NCI-H460 (cell line): Measurements from ENCODE around the gene DPP10. TPM values are rescaled to one million over a fixed set of nuclear protein-coding genes. Genes with fewer than 3 reads are reported as not detected.

ENCODE experiments used
- DNase-seq: peaks from one replicate; pipeline ENCODE4 v3.0.0-alpha.2; 2016; ENCODE audit warnings: low read depth; ENCODE audit errors: extremely low read depth
- total RNA-seq: library from RNA; depleted of rRNA; stranded (reverse); fragments of >200 nt; shearing (Covaris generic); gene quantifications from 2 replicates; pipeline ENCODE4 v1.2.3, GENCODE V29; 2014

Gene DPP10
- total RNA-seq, 1 experiment from 2014 or later: 53.0 TPM

DNA sequence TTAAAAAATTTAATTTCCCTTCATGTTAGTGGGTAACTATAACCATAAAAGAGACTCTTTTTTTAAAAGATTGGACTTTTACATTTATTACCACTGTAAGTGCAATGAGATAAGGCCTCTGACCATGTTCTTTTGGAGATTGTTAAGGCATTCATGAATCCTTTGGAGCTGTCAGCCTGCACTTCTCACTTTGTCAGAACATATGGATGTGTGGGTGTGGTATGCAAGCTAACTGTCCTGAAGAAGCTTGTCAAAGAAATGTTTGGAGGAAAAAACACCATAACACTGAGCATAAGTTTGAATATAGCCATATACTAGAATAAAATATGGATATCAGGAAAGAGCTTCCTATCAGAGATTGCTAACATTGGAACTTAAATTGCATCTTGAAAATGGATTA lies 754.1 kb downstream of the DPP10 start:
- no peak for DNase-seq

DNA sequence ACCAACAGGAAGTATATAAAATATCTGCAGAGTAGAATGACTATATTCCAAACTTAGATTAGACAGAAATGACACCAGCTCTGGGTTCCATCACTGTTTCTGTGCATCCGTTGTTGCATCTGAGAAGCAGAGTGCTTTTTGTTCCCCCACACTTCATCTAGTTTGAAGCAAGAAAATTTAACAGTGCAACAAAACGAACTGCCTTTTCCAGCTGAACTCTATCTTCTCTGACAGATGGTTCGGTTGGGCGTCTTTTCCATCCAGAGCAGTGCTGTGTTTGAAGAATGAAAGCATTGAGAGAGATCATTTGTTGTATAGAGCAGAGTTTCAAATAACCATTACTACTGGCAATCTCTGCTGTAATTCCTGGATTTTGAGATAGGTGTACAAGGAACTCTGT lies 757.5 kb downstream of the DPP10 start:
- no peak for DNase-seq

DNA sequence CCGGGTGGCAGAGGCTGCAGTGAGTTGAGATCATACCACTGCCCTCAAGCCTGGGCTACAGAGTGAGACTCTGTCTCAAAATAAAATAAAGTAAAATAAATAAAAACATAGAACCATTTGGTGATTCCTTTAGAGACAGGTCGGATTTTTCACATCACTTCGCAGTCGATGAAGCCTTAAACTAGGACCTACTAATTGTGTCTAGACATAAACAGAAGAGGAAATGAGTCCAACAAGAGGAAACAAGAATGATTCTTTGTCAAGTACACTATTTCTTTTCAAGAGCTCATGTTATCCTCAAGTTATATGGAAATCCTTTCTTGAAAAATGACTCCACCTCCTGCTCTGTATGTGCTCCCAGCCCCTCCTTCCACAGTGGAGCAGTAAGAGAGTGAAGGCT lies 758.9 kb downstream of the DPP10 start:
- DNase-seq: no peak

DNA sequence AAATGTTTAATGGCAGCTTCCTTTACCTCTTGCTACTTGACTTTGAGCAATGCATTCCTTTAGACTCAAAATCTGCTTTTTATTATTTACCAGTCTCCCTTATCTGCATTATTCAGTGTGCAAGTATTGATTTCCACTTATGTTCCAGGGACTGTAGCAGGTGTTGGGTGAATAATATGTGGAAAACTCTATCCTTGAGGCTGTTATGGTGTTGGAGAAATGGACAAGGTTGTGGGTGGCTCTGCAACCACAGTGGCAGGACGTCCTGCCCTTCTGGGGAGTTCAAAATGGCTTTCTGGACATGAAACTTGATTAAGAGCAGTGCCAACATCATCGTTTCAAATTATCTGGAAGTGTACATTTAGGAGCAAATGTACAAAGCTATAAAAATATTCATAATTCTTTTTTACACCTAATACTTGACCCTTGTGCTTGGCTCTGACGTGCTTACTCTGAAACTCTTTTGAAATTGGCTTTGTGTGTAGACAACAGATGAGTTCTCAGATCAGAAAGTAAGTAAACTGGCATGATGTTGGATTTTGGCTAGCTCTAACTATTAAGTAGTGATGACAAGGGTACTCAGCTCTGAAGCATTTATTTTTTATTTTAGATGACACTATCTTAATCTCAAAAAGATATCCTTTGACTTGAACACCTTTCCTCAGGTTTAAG lies 766.2 kb downstream of the DPP10 start:
- no peak for DNase-seq

DNA sequence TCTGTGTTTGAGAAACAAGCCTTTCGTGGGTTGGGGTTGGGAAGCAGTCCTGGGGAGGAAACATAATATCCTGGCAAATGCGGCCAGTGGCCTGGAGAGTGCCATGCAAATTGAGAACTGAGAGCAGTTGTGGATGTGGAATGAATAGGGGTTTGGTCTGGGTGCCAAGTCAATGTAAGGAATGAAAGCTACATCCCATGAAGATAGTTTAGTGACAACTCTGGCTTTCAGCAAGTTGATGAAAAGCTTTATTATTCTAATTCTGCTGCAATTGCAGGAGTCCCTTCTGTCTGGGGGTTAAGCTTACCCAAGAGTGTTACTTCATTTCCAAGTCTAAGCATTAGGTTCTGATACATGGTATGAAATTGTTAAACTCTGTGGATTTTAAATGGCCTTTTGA lies 771.6 kb downstream of the DPP10 start:
- DNase-seq: no peak

DNA sequence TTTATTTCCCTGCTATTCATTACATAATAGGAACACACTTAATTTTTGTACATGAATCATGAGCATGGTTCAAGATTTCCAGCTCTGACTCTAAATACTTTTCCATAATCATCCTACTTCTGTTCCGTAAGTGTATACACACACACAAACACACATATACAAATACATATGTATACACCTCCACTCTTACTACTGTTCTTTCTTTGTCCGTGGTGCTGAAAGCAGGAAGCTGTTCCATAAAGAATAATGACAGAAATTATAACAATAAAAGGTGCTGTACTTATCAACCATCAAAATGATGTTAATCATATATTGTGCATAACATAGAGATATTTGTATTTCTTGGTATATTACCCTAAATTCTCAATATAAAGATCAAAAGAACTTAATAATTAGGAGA lies 776.9 kb downstream of the DPP10 start:
- no peak for DNase-seq

DNA sequence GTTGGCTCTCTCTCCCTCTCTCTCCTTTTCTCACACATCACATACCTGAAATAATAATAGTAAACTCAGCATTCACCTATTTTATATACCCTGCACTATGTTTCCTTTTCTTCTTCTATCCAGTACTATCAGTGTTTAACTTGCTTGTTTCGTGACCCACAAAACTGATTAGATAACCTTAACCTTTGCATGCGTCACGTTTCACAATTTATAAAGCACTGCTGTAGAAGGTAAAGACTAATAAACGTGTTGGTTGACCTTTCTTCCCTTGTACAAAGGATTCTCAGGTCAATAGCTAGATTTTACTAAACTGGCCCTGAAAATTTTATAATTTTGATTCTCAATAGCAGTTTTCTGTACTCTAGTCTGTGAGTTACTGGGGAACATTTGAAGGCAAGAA lies 791.7 kb downstream of the DPP10 start:
- no peak for DNase-seq

DNA sequence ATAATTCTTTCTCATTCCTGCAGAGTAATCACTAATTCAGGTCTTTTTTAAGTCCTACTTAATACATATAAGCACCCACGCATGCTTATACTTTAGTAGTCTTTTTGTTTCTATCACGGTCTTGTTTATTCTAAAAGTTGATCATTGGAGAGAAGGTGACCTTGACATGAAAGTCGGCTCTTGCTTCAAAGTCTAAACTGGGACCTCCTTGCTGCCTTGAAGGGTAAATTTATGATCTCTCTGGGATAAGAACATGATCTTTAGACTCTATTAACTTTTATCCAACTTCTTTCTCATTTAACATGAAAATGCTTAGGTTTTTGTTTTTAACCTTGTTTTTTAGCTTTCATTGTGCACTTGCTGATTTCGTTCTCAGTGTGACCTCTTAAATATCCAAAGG lies 792.3 kb downstream of the DPP10 start:
- no peak for DNase-seq

DNA sequence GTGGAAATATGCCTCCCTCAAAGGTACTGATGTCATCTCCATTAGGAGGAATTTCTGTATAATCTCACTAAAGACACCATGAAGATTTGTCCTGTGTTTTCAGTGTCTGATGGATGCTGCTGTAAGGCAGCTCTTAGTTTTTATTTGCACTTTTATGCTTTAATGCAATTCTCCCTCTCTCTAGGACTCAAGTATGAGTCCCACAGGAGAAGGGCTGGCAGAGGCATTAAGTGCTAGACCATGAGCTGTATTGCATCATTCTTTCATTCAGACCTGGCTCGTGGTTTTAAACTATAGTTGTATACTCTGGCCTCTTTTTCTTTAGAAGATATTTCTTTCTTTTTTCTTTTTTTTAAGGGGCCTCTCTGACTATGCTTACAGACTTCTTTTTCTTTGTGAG lies 805.6 kb downstream of the DPP10 start:
- DNase-seq: no peak

DNA sequence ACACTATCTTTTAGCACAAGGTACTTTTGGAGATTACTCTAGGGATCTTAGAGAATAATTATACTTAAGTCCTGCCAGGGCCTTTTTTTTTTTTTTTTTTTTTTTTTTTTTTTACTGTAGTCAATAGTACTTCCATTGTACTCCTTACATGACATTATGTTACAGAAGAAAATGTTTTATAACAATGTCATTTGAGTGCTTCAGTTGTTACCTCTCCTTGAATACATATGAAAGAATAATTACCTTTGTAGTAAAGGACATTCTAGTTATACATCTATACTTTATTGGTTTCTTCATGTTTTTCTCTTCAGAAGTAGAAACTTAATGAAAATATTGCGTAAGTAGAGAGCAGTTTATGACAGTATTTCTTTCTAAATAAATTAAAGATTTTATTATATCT lies 834.9 kb downstream of the DPP10 start:
- DNase-seq: no peak

DNA sequence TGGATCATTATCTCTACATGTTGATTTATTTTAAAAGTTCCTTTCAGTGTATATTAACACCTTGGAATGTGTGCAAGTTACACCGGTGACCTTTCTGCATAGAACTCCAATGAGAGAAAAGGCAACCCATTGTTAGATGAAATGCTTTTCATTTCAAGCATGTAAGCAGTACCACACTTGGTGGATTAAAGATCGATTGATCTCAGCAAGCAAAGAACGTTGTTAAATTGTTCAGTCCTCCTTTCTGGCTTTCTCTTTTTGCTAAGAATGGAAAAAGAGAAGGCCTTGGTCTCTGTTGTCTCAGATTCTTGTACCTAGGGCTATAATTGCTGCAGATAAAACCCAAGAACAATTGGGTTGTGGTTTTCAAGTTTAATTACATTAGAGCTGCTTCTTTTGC lies 843.0 kb downstream of the DPP10 start:
- DNase-seq: no peak

DNA sequence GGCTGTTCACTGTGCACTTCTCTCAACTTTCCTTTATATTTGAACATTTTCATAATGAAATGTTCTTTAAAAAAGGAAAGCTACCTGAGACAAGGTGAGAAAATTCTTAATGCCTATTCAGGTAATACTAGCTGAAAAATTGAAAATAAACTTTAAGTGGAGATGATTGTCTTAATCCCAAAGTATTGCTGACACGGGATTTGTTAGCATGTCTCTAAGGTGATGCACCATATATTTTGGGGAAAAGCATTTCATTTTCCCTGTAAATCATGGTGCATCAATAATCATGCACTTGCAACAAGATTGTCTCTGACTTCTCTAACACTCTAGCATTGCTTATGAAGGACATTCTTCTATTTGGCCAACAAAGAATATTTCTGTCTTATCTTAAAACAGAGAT lies 848.0 kb downstream of the DPP10 start:
- DNase-seq: no peak

DNA sequence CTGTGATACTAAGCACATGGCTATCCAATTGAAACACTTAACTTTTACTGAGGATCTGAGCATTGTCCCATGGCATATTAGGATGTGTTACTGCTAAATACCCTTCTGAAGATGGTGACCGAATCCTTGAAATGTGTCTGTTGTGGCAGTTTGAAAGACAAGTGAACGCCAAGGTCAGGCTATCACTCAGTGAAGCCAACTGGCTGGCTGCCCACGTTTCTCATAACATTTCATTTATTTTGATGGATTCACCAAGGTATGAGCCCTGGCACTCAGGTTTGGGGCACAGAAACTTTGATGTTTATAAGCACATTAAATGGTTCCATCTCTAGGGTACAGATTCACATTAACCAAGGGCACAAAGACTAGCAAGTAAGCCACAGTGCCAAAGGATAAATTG lies 850.3 kb downstream of the DPP10 start:
- DNase-seq: no peak

DNA sequence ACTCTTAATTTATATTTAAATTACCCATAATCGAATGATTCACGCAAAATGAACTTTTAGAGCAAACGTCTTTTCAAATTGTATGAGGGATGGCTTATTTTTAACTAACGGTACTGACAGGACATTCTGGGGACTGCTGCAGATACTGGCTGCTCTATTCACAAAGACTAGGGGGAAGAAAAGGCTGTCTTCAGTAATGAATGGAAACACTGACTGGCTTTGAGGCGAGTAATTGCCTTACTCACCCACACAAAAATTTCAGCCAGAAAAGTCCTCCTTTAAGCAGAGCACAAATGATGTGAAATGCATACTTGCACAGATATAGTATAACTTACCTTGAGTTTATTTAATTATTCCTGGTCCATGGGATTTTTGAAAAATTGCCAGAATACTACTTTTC lies 852.6 kb downstream of the DPP10 start:
- no peak for DNase-seq

DNA sequence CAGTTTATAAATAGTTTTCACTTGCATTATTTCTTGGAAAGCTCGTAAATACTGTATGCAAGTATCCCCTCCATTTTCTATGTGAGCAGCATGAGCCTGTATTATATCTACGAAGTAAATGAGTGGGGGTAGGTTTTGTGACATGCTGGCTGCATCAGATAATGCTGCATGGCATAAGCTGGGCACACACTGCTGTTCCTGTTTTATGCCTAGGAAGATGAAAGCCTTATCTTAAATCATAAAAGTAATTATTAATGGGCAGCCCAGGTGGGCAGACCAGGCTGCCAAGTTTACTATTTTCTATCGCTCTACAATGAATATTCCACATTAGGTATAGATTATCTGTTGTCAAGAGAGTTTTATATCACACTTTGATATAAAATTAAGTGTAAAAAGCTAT lies 854.6 kb downstream of the DPP10 start:
- DNase-seq: no peak

DNA sequence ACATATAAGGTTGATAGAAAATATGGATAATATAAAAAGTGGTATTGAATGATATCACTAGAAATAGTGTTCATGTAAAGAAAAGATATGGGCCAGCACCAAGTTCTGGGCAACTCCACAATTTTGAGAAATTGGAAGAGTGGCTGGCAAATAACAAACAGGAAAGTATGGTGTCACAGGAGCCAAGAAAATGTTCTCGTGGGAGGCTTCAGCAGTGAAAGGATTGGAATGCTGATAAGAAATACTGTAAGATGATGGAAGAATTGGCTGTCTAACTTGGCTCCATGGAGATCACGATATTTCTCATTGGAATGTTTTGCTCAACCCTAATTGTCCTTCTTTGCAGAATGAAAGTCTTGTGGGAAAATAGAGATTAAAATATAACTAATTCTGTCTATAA lies 856.8 kb downstream of the DPP10 start:
- DNase-seq: no peak

DNA sequence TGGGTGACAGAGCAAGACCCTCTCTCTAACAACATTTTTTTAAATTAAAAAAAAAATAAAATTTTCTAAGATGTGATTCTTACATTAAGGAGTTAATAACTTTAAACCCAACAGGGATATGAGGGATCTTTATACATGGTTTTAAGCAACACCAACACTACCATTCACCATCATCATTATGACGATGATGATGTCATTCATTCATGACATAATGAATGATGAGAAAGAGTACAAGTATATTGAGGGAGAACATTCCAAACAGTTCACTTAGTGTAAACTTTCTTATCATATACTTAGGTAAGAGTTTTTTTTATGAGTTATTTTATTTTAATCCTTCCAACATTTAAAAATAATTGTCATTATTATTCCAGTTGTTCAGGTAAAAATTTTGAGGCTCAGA lies 863.3 kb downstream of the DPP10 start:
- DNase-seq: no peak

DNA sequence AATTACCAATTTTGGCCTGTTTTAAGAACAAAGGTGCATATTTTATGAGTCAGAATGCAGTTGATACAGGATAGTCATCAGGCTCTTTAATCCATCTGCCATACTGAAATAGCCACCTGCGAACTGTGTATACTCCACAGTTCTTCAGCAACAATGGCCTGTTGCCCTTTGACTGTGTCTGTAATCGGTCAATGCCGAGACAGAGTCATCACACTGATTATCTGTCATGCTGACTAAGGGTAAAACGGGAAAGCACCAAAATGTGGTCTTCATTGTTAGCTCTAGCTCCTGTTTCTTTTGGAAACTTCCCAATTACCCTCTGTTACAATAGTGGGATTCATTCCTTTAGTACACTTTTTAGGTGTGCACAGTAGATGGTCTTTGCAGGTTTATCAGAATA lies 871.7 kb downstream of the DPP10 start:
- DNase-seq: no peak

DNA sequence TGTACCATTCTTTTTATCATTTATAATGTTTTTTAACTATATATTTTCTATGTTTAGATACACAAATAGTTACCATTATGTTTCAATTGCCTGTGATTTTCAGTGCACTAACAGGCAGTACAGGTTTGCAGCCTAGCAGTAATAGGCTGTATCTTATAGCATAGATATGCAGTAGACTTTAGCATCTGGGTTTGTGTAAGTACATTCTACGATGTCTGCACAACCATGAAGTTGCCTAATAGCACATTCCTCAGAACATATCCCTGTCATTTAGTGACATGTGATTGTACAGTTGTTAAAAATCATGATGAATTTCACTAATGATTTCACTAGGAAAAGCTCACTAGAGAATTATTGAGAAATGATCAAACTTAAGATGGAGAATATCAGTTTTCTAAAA lies 884.6 kb downstream of the DPP10 start:
- DNase-seq: no peak

DNA sequence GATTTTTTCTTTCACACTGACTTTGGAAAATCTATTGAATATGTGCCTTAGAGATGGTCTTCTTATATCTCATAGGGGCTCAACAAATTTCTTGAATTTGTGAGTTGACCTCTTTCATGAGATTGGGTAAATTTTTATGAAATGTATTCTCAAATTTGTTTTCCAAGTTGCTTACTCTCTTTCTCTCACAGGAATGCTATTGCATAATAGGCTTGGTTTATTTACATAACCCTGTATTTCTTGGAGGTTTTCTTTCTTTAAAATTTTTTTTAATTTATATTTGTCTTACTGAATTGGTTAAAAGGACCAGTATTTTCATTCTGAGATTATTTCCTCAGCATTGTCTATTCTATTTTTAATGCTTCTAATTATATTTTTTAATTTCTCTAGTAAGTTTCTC lies 917.1 kb downstream of the DPP10 start:
- no peak for DNase-seq

DNA sequence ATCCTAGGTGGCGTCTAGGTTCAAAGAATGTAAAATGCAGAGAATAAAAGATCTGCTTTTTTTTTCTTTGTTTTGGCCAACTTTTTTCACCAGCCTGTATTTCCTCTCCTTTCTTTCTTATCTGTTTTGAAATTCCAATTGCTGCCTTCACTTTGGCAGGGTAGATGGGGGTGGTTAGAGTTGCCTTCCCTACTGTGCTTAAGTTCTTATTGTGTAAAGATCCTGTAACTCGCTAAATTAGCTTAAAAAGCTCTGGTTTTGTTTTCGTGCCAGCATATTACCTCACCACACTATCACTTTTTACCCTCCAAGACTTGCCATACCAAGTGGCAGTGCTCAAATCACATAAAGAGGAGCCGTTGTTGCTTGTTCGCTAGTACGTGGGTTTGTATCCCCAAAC lies 921.7 kb downstream of the DPP10 start:
- no peak for DNase-seq

DNA sequence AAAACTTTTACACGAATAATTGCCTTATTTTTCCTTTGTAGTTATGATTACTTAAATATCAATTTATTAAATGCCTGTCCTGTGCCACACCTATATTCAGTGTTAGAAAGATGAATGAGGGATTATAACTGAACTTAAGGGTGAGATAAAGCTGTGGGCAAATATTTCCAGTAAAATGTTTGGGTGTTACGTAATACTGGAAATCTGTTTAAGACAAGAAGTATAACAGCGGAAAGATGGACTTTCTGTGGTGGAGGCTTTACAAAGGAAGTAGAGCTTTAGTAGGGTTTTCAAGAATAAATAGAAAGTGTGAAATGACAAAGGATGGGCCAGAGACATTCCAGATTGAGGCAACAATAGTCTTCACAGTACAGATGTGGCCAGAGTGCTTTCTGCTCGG lies 927.0 kb downstream of the DPP10 start:
- no peak for DNase-seq

DNA sequence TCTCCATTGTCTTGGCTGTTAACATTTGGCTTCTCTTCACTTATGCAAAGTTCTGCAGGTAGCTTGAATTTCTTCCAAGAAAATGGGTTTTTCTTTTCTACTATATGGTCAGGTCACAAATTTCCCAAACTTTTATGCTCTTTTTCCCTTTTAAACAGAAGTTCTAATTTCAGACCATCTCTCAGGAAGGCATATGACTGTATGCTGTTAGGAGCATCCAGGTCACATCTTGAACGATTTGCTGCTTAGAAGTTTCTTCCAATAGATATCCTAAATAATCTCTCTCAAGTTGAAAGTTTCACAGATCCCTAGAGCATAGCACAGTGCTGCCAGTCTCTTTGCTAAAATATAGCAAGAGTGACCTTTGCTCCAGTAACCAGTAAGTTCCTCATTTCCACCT lies 932.5 kb downstream of the DPP10 start:
- DNase-seq: no peak
